Stimulated activated CD8-positive, alpha-beta memory T cell treated with anti-CD3 and anti-CD28 coated beads, Interleukin-7, amount 100 ng/mL, for 48 hours (primary cell): ENCODE results near the gene DOC2A.
A peak's percentile ranks its signal among the peaks of the same experiment; 100 is the strongest.
"Not testable (repeated sequence)": the region's sequence is repeated elsewhere in the genome, so short reads cannot be mapped to it uniquely, and the experiment has no call there.

Experiments used
- DNase-seq, 2 donors: peaks; one replicate each; pipeline ENCODE4 v3.0.0-alpha.2; 2020; ENCODE audit warnings: low read depth in 1 of 2; ENCODE audit errors: extremely low read depth in 1 of 2

Gene DOC2A

DNA sequence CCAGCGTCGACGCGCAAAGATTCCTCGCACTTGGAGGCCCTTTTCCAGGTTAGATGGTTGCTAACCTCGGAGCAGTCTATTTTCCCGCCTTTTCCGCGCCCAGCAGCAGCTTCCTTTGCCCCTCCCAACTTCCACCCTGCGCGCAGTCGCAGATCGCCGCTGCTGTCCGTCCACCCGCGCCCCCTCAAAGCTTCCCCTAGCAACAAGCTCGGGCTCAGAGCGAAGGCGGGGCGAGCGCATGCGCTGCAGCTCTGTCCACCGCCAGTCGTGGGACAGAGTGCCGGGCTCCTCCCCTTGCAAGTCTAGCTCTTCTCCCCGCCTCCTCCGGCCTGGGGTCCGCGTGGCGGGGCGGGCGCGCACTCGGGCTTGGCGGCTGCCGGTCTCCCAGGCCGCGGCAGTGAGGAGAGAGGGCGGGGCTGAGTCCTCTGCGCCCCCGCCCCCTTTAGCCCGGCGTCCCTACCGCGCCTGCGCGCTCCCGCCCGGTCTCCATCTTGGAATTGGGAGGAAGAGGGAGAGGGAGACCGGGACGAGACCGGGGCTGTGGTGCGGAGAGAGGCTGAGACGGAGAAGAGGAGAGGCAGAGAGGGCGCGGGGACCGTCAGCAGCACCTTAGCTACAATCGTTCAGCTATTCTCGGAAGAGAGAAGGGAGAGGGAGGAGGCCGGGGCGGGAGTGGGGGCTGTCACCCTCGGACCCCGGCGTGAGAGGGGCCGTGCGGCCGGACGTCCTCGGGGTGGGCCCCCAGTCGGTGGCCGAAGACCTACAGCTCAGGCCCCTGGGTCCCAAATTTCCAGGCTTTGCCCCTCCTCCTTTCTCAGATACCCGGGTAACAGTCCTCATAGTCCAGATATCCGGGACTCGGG, 37.2 kb downstream of the DOC2A start, which contains the start of gene TAOK2:
TSS of gene TAOK2 (plus strand) at position 485 of the 863 bp plus-strand sequence. CDS start 3,905 bp downstream, outside the sequence.
- peak; percentile 98 to 99 for DNase-seq

DNA sequence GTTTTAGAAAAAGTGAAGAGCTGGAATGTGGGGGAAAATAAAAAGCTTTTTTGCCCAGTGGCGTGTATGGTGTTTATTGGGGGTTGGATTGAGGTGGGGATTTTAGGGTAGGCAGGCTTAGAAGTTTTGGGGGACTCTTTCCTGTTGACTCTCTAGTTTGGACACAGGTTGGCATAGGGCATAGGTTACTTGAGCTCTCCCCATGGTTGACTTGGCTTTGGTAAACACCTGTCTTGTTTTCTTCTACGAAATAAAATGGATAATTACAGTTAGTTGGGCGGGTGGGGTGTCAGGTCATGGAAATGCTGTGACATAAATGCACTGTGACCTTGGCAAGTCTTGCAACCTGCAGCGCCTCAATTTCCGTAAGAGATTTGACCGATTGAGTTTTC, 37.8 kb downstream of the DOC2A start:
- no peak for DNase-seq

DNA sequence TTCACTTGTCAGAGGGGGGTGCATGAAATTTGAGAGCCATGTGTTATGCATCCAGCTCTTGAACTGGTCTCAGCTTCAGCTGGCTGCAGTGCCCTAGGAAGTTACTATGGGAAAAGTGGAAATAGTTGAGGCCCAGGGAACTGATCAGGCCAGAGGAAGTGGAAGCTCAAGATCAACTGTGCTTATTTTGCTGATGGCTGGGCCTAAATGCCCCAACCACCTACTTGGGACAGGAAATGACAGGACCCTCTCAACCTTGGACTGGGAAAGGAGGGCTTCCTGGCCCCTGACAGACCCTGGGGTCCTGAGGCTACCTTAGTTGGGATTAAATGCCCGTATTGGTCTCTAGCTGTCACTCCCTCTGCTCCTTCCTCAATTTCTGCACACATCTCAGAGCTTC, 38.3 kb downstream of the DOC2A start:
- no peak for DNase-seq

DNA sequence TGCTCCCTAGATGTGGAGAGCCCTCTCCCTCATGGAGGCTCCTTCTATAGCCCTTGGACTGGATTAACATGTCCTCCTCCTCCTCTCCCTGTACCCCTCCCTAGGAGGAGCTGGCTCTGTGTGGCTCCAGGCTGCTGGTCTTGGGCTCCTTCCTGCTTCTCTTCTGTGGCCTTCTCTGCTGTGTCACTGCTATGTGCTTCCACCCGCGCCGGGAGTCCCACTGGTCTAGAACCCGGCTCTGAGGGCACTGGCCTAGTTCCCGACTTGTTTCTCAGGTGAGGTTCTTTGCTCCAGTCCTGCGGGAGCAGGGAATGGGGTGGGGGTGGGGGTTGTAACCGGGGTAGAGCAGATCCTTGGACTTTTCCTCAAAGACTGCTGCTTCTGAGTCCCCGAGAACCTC, 39.5 kb downstream of the DOC2A start:
- DNase-seq = no peak

DNA sequence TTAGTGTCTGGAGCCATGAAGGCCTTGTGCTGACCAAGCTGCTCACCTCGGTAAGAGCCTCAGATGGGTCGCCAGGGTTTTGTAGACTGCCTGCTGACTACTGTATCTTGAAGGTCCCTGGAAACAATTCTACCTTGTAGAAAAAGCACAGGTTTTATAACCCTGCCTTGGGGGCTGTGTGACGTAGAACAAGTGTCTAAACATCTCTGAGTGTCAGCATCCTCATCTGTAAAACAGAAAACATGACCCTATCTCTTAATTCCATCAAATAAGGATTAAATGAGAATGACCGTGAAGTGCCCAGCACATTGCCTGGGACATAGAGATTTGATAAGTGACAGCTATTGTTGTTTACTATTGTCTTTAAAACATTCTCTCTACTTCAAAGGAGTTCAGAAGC, 42.6 kb downstream of the DOC2A start:
- DNase-seq = no peak

DNA sequence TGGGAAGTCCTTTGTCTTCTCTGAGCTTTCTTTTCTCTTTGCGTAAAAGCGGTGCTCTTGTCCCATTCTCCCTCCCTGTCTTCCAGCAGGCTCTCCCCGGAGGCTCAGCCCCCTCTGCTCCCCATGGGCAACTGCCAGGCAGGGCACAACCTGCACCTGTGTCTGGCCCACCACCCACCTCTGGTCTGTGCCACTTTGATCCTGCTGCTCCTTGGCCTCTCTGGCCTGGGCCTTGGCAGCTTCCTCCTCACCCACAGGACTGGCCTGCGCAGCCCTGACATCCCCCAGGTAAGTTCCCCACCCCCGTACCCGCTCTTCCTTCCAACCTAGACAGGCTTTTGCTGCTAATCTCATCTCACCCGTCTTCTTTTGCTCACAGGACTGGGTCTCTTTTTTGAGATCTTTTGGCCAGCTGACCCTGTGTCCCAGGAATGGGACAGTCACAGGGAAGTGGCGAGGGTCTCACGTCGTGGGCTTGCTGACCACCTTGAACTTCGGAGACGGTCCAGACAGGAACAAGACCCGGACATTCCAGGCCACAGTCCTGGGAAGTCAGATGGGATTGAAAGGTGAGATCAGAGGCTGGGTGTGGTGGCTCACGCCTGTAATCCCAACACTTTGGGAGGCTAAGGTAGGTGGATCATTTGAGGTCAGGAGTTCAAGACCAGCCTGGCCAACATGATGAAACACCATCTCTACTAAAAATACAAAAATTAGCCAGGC, 47.6 kb downstream of the DOC2A start:
- DNase-seq = no peak

DNA sequence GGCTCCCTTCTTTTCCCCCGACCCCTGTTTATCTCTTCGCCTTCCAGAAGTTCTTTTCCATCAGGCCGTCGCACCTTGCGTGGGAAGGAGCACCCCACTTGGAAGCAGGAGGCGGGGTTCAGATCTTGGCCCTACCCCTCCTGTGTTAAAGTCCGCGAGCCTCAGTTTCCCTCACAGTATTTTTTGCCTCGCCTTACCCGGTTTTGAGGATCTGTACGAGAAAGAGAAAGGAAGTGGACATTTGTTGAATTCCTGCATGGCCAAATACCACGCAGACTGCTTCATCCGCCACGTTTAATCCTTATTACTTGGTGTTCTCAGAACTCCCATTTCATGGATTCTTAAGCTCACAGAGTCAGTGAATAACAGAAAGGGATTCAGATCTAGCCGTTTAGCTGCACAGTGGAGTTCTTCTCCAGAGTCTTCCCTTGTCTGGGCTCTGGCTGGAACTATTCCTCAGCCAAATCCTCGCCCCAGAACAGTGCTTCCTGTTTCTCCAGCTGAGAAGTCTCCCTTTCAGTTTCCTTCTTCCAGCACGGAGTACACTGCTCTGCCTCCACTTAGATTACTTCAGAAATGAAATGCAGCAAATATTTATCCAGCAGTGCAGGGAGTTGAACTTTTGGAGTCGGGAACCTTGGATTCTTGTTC, 48.4 kb downstream of the DOC2A start:
- no peak for DNase-seq

DNA sequence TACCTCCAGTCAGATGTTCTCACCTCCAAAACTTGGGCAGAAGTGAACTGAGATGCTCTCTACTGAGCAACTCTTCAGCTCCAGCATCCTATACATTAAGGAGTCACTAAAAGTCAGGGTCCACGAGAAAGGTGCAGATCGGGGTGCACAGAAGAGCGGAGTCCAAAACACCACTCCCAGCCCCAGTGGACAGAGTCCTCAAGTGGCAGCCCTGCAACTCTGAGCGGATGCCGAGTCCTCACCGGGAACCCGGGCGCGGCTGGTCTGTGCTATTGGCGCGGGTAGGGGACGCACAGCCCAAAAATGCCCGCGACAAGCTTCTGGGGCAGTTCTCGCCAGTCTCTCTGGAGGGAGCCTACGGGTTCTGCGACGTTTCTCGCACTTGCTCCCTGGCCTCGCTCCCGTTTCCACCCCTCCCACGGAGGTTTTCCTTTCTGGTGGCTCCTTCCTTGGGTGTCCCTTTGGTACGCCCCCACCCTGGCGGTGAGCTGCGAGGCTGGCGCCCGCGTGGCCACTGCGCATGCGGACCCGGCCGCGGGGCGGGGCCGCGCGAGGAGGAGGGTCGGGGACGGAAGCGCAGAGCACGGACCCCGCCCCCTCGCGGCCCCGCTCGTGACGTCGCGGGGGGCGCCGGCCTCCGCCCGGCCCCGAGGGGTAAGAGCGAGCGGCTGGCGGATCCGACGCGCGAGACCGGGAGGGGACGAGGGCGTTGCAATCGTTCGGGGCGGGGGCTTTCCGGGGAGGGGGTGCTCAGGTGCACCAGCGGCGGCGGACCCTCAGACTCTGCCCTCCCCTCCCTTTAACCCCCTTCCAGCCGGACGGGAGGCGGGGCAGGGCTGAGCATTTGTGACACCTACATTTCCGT, 49.1 kb downstream of the DOC2A start, which contains the start of gene TMEM219:
TSS of gene TMEM219 (plus strand) at position 601 of the 865 bp plus-strand sequence. CDS start 1,065 bp downstream, outside the sequence.
- peak; percentile 76 to 90 for DNase-seq

DNA sequence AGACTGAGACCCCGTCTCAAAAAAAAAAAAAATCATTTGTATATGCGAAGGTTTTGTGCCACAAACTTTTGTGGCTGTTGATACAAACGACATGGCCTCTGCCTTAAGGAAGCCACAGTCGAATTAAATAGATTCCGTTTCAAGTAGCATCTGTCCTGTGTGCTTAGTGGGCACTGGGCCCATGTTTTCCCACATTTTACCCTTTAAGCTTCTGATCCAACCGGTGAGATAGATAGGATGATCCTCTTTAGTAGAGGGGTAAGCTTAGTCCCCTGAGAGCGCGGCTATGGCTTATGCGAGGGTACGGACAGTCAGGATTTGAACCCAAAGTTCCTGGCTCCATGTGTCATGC, 49.7 kb downstream of the DOC2A start:
- DNase-seq = no peak

DNA sequence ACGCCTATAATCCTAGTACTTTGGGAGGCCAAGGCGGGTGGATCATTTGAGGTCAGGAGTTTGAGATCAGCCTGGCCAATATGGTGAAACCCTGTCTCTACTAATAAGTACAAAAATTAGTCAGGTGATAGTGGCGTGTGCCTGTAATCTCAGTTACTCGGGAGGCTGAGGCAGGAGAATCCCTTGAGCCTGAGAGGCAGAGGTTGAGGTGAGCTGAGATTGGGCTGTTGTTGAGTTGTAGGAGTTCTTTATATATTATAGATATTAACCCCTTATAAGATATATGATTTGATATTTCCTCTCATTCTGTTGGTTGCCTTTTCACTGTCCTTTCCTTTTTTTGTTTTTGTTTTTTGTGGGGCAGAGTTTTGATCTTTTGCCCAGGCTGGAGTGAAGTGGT, 51.0 kb downstream of the DOC2A start:
- not testable (repeated sequence) for DNase-seq

DNA sequence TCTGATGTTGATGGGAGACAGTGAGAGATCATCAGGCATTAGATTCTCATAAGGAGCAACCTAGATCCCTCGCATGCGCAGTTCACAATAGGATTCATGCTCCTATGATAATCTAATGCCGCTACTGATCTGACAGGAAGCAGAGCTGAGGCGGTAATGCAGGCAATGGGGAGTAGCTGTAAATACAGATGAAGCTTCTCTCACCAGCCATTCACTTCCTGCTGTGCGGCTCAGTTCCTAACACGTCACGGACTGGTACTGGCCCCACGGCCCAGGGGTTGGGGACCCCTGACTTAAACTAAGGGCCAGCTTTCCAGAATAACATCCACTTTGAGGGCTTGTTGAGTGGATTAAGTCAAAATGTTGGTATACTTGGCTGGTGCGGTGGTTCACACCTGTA, 51.5 kb downstream of the DOC2A start:
- no peak for DNase-seq

DNA sequence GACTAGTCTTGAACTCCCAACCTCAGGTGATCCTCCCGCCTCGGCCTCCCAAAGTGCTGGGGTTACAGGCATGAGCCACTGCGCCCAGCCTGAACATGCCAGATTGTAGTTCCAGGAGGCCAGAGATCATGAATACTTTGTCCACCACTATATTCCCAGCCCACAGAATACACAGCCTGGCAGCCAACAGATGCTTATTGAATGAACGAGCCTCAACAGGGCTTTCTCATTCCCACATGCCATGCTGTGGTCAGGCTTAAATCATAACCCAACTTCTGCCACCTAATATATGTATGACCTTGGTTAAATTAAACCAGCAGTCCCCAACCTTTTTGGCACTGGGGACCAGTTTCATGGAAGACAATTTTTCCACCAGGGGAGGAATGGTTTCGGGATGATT, 52.1 kb downstream of the DOC2A start:
- no peak for DNase-seq
